GM12878 (cell line): ENCODE measurements around the gene CCBE1. TPM values are rescaled to one million over a fixed set of nuclear protein-coding genes. Genes with fewer than 3 reads are reported as not detected.

Source experiments
- ATAC-seq: fragments of 200-7000 bp; cut with Tn5 transposase; 3 replicates; pipeline ENCODE4 v1.9.1; 2020; ENCODE audit warnings: mild to moderate bottlenecking, moderate library complexity
- BruUV-seq: library from RNA; stranded (reverse); fragments of 400-500 nt; replicated peaks from 2 replicates; lab custom pipeline; 2021; lab: Mats Ljungman, UMichigan
- CTCF ChIA-PET: fragments of 300-600 bp; sonication (Branson Sonifier 250); formaldehyde crosslinking; extraction: SDS; loops from one replicate; lab custom pipeline; 2021; ENCODE audit warnings: inconsistent platforms; lab: Yijun Ruan, JAX
- POLR2A ChIA-PET: fragments of 350-600 bp; formaldehyde crosslinking; extraction: SDS; loops from one replicate; lab custom pipeline; 2021; ENCODE audit warnings: inconsistent platforms; lab: Charles Lee
- RAD21 ChIA-PET: fragments of 300-600 bp; sonication (Branson Sonifier 250); formaldehyde crosslinking; loops from one replicate; lab custom pipeline; 2023; ENCODE audit warnings: antibody characterized with exemption; ENCODE audit not compliant: unreplicated experiment; lab: Charles Lee
- SMC1A ChIA-PET: fragments of 300-600 bp; sonication (Branson Sonifier 250); formaldehyde crosslinking; loops from one replicate; lab custom pipeline; 2023; ENCODE audit not compliant: unreplicated experiment, uncharacterized antibody; lab: Charles Lee
- DNase-seq: peaks from one replicate; pipeline ENCODE4 v3.0.0-alpha.2; 2011; ENCODE audit warnings: low read depth, low spot score
- FAIRE-seq: peaks from 3 replicates; lab custom pipeline; 2011; peaks lifted over from hg19 to GRCh38; lab: Jason Lieb, UNC
- H2AFZ ChIP-seq: 2 replicates; pipeline ENCODE4 v1.6.0; 2011; ENCODE audit warnings: low read depth, low read length, control low read depth; ENCODE audit not compliant: control insufficient read depth
- H3K27ac ChIP-seq: 2 replicates; pipeline ENCODE4 v1.5.1; 2011; ENCODE audit warnings: control low read depth; ENCODE audit not compliant: control insufficient read depth, insufficient read depth
- H3K27me3 ChIP-seq, 2 experiments: replicated peaks in 1 of 2; 2 replicates each; pipeline versions ENCODE4 v1.6.0 to v1.6.1; 2011; ENCODE audit warnings: low read length in 1 of 2; ENCODE audit not compliant: control insufficient read depth in 2 of 2, insufficient read depth in 2 of 2
- H3K36me3 ChIP-seq, 2 experiments: 2 replicates each; pipeline ENCODE4 v1.5.1; 2011; ENCODE audit warnings: low read length in 1 of 2; ENCODE audit not compliant: control insufficient read depth in 2 of 2, insufficient read depth in 2 of 2
- H3K4me1 ChIP-seq: 2 replicates; pipeline ENCODE4 v1.6.1; 2011; ENCODE audit warnings: mild to moderate bottlenecking, low read length, moderate library complexity, mixed read lengths; ENCODE audit not compliant: control insufficient read depth, insufficient read depth
- H3K4me2 ChIP-seq: 2 replicates; pipeline ENCODE4 v1.6.0; 2011; ENCODE audit warnings: control low read depth; ENCODE audit not compliant: control insufficient read depth, insufficient read depth
- H3K4me3 ChIP-seq: fragments of 200-600 bp; sonication (generic); 2 replicates; pipeline ENCODE4 v1.5.1; 2016
- H3K79me2 ChIP-seq: 2 replicates; pipeline ENCODE4 v1.6.0; 2011; ENCODE audit warnings: low read length; ENCODE audit not compliant: control insufficient read depth, insufficient read depth
- H3K9ac ChIP-seq: 2 replicates; pipeline ENCODE4 v1.8.0; 2011; ENCODE audit warnings: low read length, control low read depth, mixed read lengths; ENCODE audit not compliant: control insufficient read depth, insufficient read depth
- H3K9me3 ChIP-seq: replicated peaks from 3 replicates; pipeline ENCODE4 v1.5.1; 2011; ENCODE audit warnings: mild to moderate bottlenecking, low read length; ENCODE audit not compliant: control insufficient read depth, insufficient read depth
- H4K20me1 ChIP-seq: 2 replicates; pipeline ENCODE4 v1.6.0; 2011; ENCODE audit not compliant: control insufficient read depth, insufficient read depth
- CREM ChIP-seq: IDR thresholded peaks from 2 replicates; pipeline ENCODE4 v1.6.1; 2014; ENCODE audit warnings: antibody characterized with exemption, low read depth
- DPF2 ChIP-seq: fragments of 450-650 bp; IDR thresholded peaks from 2 replicates; pipeline ENCODE4 v1.6.1; 2017; ENCODE audit warnings: mild to moderate bottlenecking
- E2F4 ChIP-seq: IDR thresholded peaks from 2 replicates; pipeline ENCODE4 v1.6.1; 2012; ENCODE audit warnings: low read depth, low read length, improper control_type of control experiment
- IRF4 ChIP-seq: IDR thresholded peaks from 2 replicates; pipeline ENCODE4 v1.6.1; 2011; ENCODE audit warnings: low read depth, low read length
- MTA2 ChIP-seq: fragments of 450-650 bp; IDR thresholded peaks from 2 replicates; pipeline ENCODE4 v1.6.1; 2016; ENCODE audit warnings: low read depth, mild to moderate bottlenecking, moderate library complexity
- NBN ChIP-seq: fragments of 450-650 bp; IDR thresholded peaks from 2 replicates; pipeline ENCODE4 v1.6.1; 2016
- NFYA ChIP-seq: IDR thresholded peaks from 2 replicates; pipeline ENCODE4 v1.6.1; 2011; ENCODE audit warnings: low read depth, mild to moderate bottlenecking, low read length, improper control_type of control experiment, borderline replicate concordance
- NFYB ChIP-seq: IDR thresholded peaks from 2 replicates; pipeline ENCODE4 v1.6.1; 2011; ENCODE audit warnings: low read depth, mild to moderate bottlenecking, low read length, improper control_type of control experiment, moderate library complexity; ENCODE audit not compliant: insufficient read depth
- PKNOX1 ChIP-seq: fragments of 450-650 bp; IDR thresholded peaks from 2 replicates; pipeline ENCODE4 v1.6.1; 2016; ENCODE audit warnings: mild to moderate bottlenecking
- RB1 ChIP-seq: fragments of 450-650 bp; formaldehyde crosslinking; IDR thresholded peaks from 2 replicates; pipeline ENCODE4 v1.6.1; 2017; ENCODE audit warnings: mild to moderate bottlenecking, borderline replicate concordance
- SIN3A ChIP-seq: IDR thresholded peaks from 2 replicates; pipeline ENCODE4 v1.6.1; 2012; ENCODE audit warnings: low read depth, low read length, improper control_type of control experiment
- WGBS: methylation state at CpG from one replicate; pipeline ENCODE4 v1.1.6; 2016; ENCODE audit warnings: low lambda C conversion rate; ENCODE audit not compliant: insufficient replicate concordance, insufficient coverage; ENCODE audit errors: missing lambda C conversion rate; 5-methylcytosine and 5-hydroxymethylcytosine counted together
- in situ Hi-C: fragments of 300-500 bp; cut with MboI; formaldehyde crosslinking; loops from 9 replicates; pipeline ENCODE4 v1.14.3; 2018; ENCODE audit warnings: mixed read lengths
- intact Hi-C: fragments of 100-400 bp; cut with micrococcal nuclease; formaldehyde crosslinking; loops from one replicate; pipeline ENCODE4 v1.14.2; 2022; ENCODE audit not compliant: unreplicated experiment
- polyA plus RNA-seq, 11 experiments: library from polyadenylated mRNA; depleted of rRNA in 4 of 11; unstranded in 6 of 11; stranded (reverse) in 5 of 11; fragments of >200 nt; fragmentation: Nextera tagmentation in 4 of 11; fragmentation: Illumina TruSeq in 1 of 11; extraction: Ambion mirVana in 4 of 11; extraction: Trizol in 1 of 11; gene quantifications; 1 replicate in 1 of 11; 2 replicates in 10 of 11; pipeline versions ENCODE4 v1.2.1 to v1.2.3, GENCODE V29; 2011 to 2016; ENCODE audit warnings: inconsistent platforms in 2 of 11, missing spikeins in 2 of 11, low read depth in 1 of 11
- total RNA-seq, 4 experiments: library from RNA; depleted of rRNA in 3 of 4; stranded (reverse); fragments of >200 nt in 3 of 4; fragmentation: Illumina TruSeq in 1 of 4; extraction: Trizol in 1 of 4; gene quantifications; 2 replicates each; pipeline versions ENCODE4 v1.2.1 to v1.2.3, GENCODE V29; 2013 to 2021

CCBE1 gene
- total and polyA plus RNA-seq, 10 of the 15 experiments (the other 5 are each of a cell fraction or from before 2014, with no cell fraction given): 0.03 to 0.49 (median 0.04) TPM; not detected in 7

- Histone ChIP-seq H3K4me3 (no peak overlapping the region), H3K9ac (no peak overlapping the region), H3K79me2 (no peaks in the 10 kb centered on the region), H3K27ac (no peak overlapping the region), H3K9me3 (no peaks in the 10 kb centered on the region), H4K20me1 (no peaks in the 10 kb centered on the region), H3K36me3 (no peaks in the 10 kb centered on the region), H3K4me1 (no peaks in the 10 kb centered on the region), H2AFZ (no peak overlapping the region), H3K27me3 (no peaks in the 10 kb centered on the region), H3K4me2 (no peak overlapping the region)
- in situ Hi-C loops: no loop called here
- no peak for FAIRE-seq
- no peak for ATAC-seq
- ChIA-PET RAD21 (no interaction called here), CTCF (no interaction called here), POLR2A (no interaction called here), SMC1A (no interaction called here)
- DNase-seq: no peak
- no TSS peak for BruUV-seq
- TF ChIP-seq E2F4 (no peak), NFYA (no peak), SIN3A (no peak), NBN (no peak), MTA2 (no peak), RB1 (no peak), PKNOX1 (no peak), NFYB (no peak), CREM (no peak), DPF2 (no peak), IRF4 (no peak)
- WGBS: 30% methylated on average over 2 of the region's 2 CpGs
- intact Hi-C loops: no loop called here
These were observed 219.4 kb downstream of the CCBE1 start for GRCh38 chr18:59477849-59478248.
